B cell (primary cell): ENCODE results near the gene MAGI2. TPM values are rescaled to one million over a fixed set of nuclear protein-coding genes. Genes with fewer than 3 reads are reported as not detected.

Experiments
- ATAC-seq: fragments of 200-7000 bp; cut with Tn5 transposase; one replicate; pipeline ENCODE4 v1.10.0; 2021; ENCODE audit warnings: low read depth, mild to moderate bottlenecking, moderate number of reproducible peaks, moderate library complexity
- CTCF ChIA-PET: fragments of 350-600 bp; sonication (Branson Sonifier 250); formaldehyde crosslinking; loops from one replicate; lab custom pipeline; 2021; ENCODE audit warnings: antibody characterized with exemption, inconsistent platforms; lab: Charles Lee
- POLR2A ChIA-PET: fragments of 350-600 bp; sonication (Branson Sonifier 250); formaldehyde crosslinking; loops from one replicate; lab custom pipeline; 2021; ENCODE audit warnings: antibody characterized with exemption; lab: Charles Lee
- DNase-seq: peaks from one replicate; pipeline ENCODE4 v3.0.0; 2013
- H2AFZ ChIP-seq: 2 replicates; pipeline ENCODE4 v1.6.1; 2012; ENCODE audit warnings: mild to moderate bottlenecking, low read depth, low read length; ENCODE audit not compliant: insufficient read depth, poor library complexity, severe bottlenecking
- H3K27ac ChIP-seq, 2 donors: 1 replicate in 1 of 2; 2 replicates in 1 of 2; pipeline ENCODE4 v1.5.1; 2012 to 2013; ENCODE audit warnings: low read length in 2 of 2, mild to moderate bottlenecking in 2 of 2, moderate library complexity in 1 of 2
- H3K27me3 ChIP-seq, 4 experiments: fragments of 200-600 bp in 1 of 4; sonication (generic) in 1 of 4; replicated peaks in 1 of 4; 1 replicate in 2 of 4; 2 replicates in 2 of 4; pipeline versions ENCODE4 v1.6.1 to v1.7.0; 2013 to 2016; ENCODE audit warnings: low read length in 3 of 4, mild to moderate bottlenecking in 2 of 4, mixed read lengths in 1 of 4, moderate library complexity in 1 of 4; ENCODE audit not compliant: insufficient read depth in 4 of 4, control insufficient read depth in 3 of 4; ENCODE audit errors: control extremely low read depth in 1 of 4
- H3K36me3 ChIP-seq, 2 experiments: replicated peaks in 1 of 2; 1 replicate in 1 of 2; 2 replicates in 1 of 2; pipeline versions ENCODE4 v1.6.1 to v1.7.1; 2013; ENCODE audit warnings: low read length in 1 of 2; ENCODE audit not compliant: insufficient read depth in 2 of 2, control insufficient read depth in 1 of 2; ENCODE audit errors: control extremely low read depth in 1 of 2, extremely low read depth in 1 of 2
- H3K4me1 ChIP-seq, 2 donors: fragments of 200-600 bp in 1 of 2; sonication (generic) in 1 of 2; 1 replicate in 1 of 2; 2 replicates in 1 of 2; pipeline versions ENCODE4 v1.5.1 to v1.6.1; 2013 to 2017; ENCODE audit warnings: low read length in 2 of 2; ENCODE audit not compliant: control insufficient read depth in 2 of 2, insufficient read depth in 2 of 2
- H3K4me2 ChIP-seq: replicated peaks from 2 replicates; pipeline ENCODE3; 2012; ENCODE audit warnings: mild to moderate bottlenecking, low read depth, low read length; ENCODE audit not compliant: poor library complexity, severe bottlenecking
- H3K4me3 ChIP-seq, 5 experiments: fragments of 200-600 bp in 1 of 5; sonication (generic) in 1 of 5; 1 replicate in 3 of 5; 2 replicates in 2 of 5; pipeline versions ENCODE4 v1.5.1 to v1.7.0; 2011 to 2016; ENCODE audit warnings: low read length in 4 of 5, mild to moderate bottlenecking in 4 of 5, low read depth in 2 of 5, control low read depth in 1 of 5, moderate library complexity in 1 of 5; ENCODE audit not compliant: insufficient read depth in 1 of 5; ENCODE audit errors: control extremely low read depth in 1 of 5, extremely low read depth in 1 of 5
- H3K79me2 ChIP-seq: fragments of 200-600 bp; sonication (generic); one replicate; pipeline ENCODE4 v1.6.0; 2016; ENCODE audit warnings: low read length; ENCODE audit not compliant: control insufficient read depth, insufficient read depth
- H3K9ac ChIP-seq: fragments of 200-600 bp; sonication (generic); 2 replicates; pipeline ENCODE4 v1.6.1; 2017; ENCODE audit warnings: mild to moderate bottlenecking, low read length, moderate library complexity
- H3K9me3 ChIP-seq, 3 donors: one replicate each; pipeline versions ENCODE4 v1.6.1 to v1.7.1; 2013; ENCODE audit warnings: low read length in 2 of 3; ENCODE audit not compliant: control insufficient read depth in 2 of 3, insufficient read depth in 1 of 3; ENCODE audit errors: control extremely low read depth in 1 of 3
- H4K20me1 ChIP-seq: 2 replicates; pipeline ENCODE4 v1.6.0; 2012; ENCODE audit warnings: mild to moderate bottlenecking, low read length; ENCODE audit not compliant: insufficient read depth, control insufficient read depth, poor library complexity, severe bottlenecking
- H3K27ac Mint-ChIP-seq: one replicate; pipeline ENCODE4 v1.8.0; 2021; ENCODE audit warnings: mixed read lengths
- H3K27me3 Mint-ChIP-seq: one replicate; pipeline ENCODE4 v1.8.0; 2021; ENCODE audit warnings: mixed read lengths
- H3K4me1 Mint-ChIP-seq: one replicate; pipeline ENCODE4 v1.8.0; 2021; ENCODE audit warnings: mixed read lengths
- H3K4me3 Mint-ChIP-seq: one replicate; pipeline ENCODE4 v1.8.0; 2021; ENCODE audit warnings: mixed read lengths
- H3K9me3 Mint-ChIP-seq: one replicate; pipeline ENCODE4 v1.8.0; 2022; ENCODE audit warnings: mixed read lengths; ENCODE audit not compliant: insufficient read depth
- EZH2 ChIP-seq: IDR thresholded peaks from 2 replicates; pipeline ENCODE4 v1.6.1; 2012; ENCODE audit warnings: borderline replicate concordance, low read depth, mild to moderate bottlenecking, moderate library complexity, low read length; ENCODE audit not compliant: insufficient read depth, poor library complexity, severe bottlenecking
- WGBS: methylation state at CpG from one replicate; pipeline ENCODE4 v1.1.5; 2013; ENCODE audit warnings: missing lambda C conversion rate; ENCODE audit not compliant: insufficient coverage; 5-methylcytosine and 5-hydroxymethylcytosine counted together
- intact Hi-C: fragments of 100-400 bp; cut with micrococcal nuclease; formaldehyde crosslinking; loops from one replicate; pipeline ENCODE4 v1.10.0; 2022
- polyA plus RNA-seq: library from polyadenylated mRNA; depleted of rRNA; stranded (reverse); fragments of >200 nt; gene quantifications from 2 replicates; pipeline ENCODE4 v1.2.3, GENCODE V29; 2012
- total RNA-seq, 2 donors: library from RNA; stranded (reverse); fragments of 120-200 nt in 1 of 2; gene quantifications; 1 replicate in 1 of 2; 2 replicates in 1 of 2; pipeline versions ENCODE4 v1.2.3 to v1.2.4, GENCODE V29; 2013 to 2022
- TF ChIP-seq, protein P1 (sequence below): fragments of 200-600 bp; IDR thresholded peaks from one replicate; pipeline ENCODE4 v1.8.0; 2022; ENCODE audit warnings: antibody characterized with exemption, mild to moderate bottlenecking

MAGI2 gene
- total and polyA plus RNA-seq, 2 donors (not counting 1 experiment from before 2014, with no cell fraction given) = 0.16 to 0.64 TPM

GRCh38 chr7:78683566-78683965 is 769.9 kb downstream of the MAGI2 start:
- no CpG with 5 or more reads among the region's 1 CpG for WGBS
- no peaks in the 10 kb centered on the region for H4K20me1 ChIP-seq
- ATAC-seq (no peak), DNase-seq (no peak)
- Mint-ChIP-seq H3K4me1 (no peaks in the 10 kb centered on the region), H3K4me3 (no peak overlapping the region), H3K27me3 (no peaks in the 10 kb centered on the region), H3K9me3 (no peaks in the 10 kb centered on the region), H3K27ac (no peak overlapping the region)
- no peaks in the 10 kb centered on the region for H3K36me3 ChIP-seq
- no peaks in the 10 kb centered on the region for H3K9me3 ChIP-seq
- H3K9ac ChIP-seq = no peak overlapping the region
- no peak overlapping the region for H3K27ac ChIP-seq
- H3K4me3 ChIP-seq = no peak overlapping the region
- intact Hi-C loops = no loop called here
- TF ChIP-seq, protein P1, sequence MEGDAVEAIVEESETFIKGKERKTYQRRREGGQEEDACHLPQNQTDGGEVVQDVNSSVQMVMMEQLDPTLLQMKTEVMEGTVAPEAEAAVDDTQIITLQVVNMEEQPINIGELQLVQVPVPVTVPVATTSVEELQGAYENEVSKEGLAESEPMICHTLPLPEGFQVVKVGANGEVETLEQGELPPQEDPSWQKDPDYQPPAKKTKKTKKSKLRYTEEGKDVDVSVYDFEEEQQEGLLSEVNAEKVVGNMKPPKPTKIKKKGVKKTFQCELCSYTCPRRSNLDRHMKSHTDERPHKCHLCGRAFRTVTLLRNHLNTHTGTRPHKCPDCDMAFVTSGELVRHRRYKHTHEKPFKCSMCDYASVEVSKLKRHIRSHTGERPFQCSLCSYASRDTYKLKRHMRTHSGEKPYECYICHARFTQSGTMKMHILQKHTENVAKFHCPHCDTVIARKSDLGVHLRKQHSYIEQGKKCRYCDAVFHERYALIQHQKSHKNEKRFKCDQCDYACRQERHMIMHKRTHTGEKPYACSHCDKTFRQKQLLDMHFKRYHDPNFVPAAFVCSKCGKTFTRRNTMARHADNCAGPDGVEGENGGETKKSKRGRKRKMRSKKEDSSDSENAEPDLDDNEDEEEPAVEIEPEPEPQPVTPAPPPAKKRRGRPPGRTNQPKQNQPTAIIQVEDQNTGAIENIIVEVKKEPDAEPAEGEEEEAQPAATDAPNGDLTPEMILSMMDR = no peak
- TF ChIP-seq EZH2 = no peak
- H3K27me3 ChIP-seq = no peaks in the 10 kb centered on the region
- H3K4me2 ChIP-seq = no peak overlapping the region
- H2AFZ ChIP-seq = no peak overlapping the region
- POLR2A ChIA-PET = no interaction called here
- CTCF ChIA-PET = no interaction called here
- H3K79me2 ChIP-seq = no peaks in the 10 kb centered on the region
- H3K4me1 ChIP-seq = no peaks in the 10 kb centered on the region

DNA sequence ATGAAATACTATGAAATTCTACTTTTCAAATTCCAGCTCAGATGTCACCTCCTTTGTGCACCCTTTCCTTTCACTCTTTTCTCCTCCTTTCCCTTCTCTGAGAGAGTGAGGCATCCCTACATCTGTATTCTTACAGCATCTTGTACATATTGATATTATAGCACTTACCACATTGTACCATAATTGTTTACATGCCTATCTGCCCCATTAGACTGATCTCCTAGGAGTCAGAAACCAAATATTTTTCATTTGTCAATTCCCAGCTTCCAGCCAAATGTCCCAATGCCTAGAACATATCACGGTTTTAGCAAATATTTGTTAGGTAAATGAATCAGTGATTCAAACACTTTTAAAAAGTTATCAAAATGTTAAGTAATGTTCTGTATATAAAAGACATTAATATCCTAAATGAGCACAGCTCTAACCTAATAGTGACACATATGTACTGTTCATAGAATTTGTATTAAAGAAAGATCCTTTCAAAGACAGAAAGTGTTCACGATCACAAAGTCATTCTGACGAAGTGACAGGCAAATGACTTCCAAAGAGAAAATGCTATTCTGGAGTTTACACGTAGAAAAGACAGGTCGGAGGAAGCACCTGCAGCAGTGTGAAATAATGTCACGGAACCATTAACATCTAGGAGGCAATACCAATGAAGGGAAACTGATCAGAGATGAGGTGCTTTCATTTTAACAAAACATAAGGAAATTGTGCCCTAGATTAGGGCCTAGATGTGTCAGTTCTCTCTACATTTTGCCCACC is 774.2 kb downstream of the MAGI2 start:
- H3K9ac ChIP-seq = no peak overlapping the region
- DNase-seq = no peak
- 100% methylated on average over 1 of the region's 6 CpGs for WGBS
- H3K27ac ChIP-seq = no peak overlapping the region
- H3K4me2 ChIP-seq = no peak overlapping the region
- CTCF ChIA-PET = no interaction called here
- H3K4me3 ChIP-seq = no peak overlapping the region
- Mint-ChIP-seq H3K27ac (no peak overlapping the region), H3K4me1 (no peaks in the 10 kb centered on the region), H3K27me3 (no peaks in the 10 kb centered on the region), H3K4me3 (no peak overlapping the region), H3K9me3 (no peaks in the 10 kb centered on the region)
- TF ChIP-seq EZH2 = no peak
- TF ChIP-seq, protein P1 = no peak
- no peaks in the 10 kb centered on the region for H3K4me1 ChIP-seq
- no peaks in the 10 kb centered on the region for H3K79me2 ChIP-seq
- H3K27me3 ChIP-seq = no peaks in the 10 kb centered on the region
- POLR2A ChIA-PET = no interaction called here
- ATAC-seq = no peak
- intact Hi-C loops = no loop called here
- H2AFZ ChIP-seq = no peak overlapping the region
- H3K9me3 ChIP-seq = no peaks in the 10 kb centered on the region
- H3K36me3 ChIP-seq = no peaks in the 10 kb centered on the region
- H4K20me1 ChIP-seq = no peaks in the 10 kb centered on the region
